ENCODE data around the gene MC2R. TPM values are rescaled to one million over a fixed set of nuclear protein-coding genes. Genes with fewer than 3 reads are reported as not detected.

The MC2R gene
- total and polyA plus RNA-seq, 10 of the 15 experiments (the other 5 are each of a cell fraction or from before 2014, with no cell fraction given), result 0.15 TPM; not detected in 9

DNA sequence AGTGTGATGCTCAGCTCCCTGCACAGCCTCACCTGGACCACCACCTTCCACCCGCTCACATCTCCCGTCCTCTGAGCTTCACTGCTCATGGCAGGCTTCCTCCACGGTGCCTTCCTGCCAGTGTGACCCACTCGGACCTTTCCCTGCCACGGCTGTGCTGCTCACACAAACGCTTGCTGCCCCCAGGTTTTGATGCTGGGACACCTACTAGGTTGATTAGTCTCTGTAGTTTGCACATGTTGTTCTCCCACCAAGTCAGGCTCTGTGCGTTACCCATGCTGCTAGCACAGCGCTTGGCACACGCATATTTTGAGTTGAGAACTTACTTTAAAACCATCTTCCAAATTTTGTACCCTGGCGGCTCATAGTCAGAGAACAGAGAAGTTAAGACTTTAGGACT, 2.1 kb downstream of the MC2R start (continued):
- TF ChIP-seq, protein P1, sequence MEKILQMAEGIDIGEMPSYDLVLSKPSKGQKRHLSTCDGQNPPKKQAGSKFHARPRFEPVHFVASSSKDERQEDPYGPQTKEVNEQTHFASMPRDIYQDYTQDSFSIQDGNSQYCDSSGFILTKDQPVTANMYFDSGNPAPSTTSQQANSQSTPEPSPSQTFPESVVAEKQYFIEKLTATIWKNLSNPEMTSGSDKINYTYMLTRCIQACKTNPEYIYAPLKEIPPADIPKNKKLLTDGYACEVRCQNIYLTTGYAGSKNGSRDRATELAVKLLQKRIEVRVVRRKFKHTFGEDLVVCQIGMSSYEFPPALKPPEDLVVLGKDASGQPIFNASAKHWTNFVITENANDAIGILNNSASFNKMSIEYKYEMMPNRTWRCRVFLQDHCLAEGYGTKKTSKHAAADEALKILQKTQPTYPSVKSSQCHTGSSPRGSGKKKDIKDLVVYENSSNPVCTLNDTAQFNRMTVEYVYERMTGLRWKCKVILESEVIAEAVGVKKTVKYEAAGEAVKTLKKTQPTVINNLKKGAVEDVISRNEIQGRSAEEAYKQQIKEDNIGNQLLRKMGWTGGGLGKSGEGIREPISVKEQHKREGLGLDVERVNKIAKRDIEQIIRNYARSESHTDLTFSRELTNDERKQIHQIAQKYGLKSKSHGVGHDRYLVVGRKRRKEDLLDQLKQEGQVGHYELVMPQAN (conservative IDR thresholded peaks at IDR 0.05), result no peak

DNA sequence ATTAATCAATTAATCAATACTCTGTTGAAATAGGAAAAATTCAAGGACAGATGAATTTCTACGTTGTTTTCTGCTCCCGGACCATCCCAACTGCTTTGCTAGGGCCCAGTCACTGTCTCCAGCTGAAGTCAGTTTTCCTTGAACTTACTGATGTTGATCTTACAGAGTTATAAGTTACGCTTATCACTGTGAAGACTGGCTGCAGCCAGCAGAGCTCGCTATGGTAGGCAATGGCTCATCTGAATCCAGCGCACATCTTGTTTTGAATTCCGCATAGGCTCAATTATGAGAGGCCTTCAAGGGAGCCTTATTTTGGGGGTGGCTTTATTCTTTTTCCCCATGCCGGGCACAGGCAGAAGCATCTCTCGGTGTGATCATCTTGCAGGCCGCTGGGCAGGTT, 2.7 kb downstream of the MC2R start:
- Histone ChIP-seq H4K20me1 (ENCODE audit: control insufficient read depth, insufficient read depth) (no peaks in the 10 kb centered on the region), H3K4me3 (no peak overlapping the region), H2AFZ (ENCODE audit: control insufficient read depth, low read depth, low read length) (no peak overlapping the region), H3K79me2 (ENCODE audit: control insufficient read depth, insufficient read depth, low read length) (no peaks in the 10 kb centered on the region), H3K36me3 (ENCODE audit: control insufficient read depth in 2 of 2, insufficient read depth in 2 of 2, low read length in 1 of 2) (no peaks in the 10 kb centered on the region), H3K27me3 (replicated peaks in 1 of 2; ENCODE audit: control insufficient read depth in 2 of 2, insufficient read depth in 2 of 2, low read length in 1 of 2) (peaks cover 0 to 2% of the 10 kb centered on the region in 2 experiments; a peak in 3 of 4 replicates), H3K4me1 (ENCODE audit: control insufficient read depth, insufficient read depth, low read length) (no peaks in the 10 kb centered on the region), H3K4me2 (ENCODE audit: control insufficient read depth, insufficient read depth) (no peak overlapping the region), H3K9ac (ENCODE audit: control insufficient read depth, insufficient read depth, low read length) (no peak overlapping the region), H3K27ac (ENCODE audit: control insufficient read depth, insufficient read depth) (no peak overlapping the region), H3K9me3 (replicated peaks; ENCODE audit: control insufficient read depth, insufficient read depth, low read length) (no peaks in the 10 kb centered on the region)
- TF ChIP-seq, protein P2, sequence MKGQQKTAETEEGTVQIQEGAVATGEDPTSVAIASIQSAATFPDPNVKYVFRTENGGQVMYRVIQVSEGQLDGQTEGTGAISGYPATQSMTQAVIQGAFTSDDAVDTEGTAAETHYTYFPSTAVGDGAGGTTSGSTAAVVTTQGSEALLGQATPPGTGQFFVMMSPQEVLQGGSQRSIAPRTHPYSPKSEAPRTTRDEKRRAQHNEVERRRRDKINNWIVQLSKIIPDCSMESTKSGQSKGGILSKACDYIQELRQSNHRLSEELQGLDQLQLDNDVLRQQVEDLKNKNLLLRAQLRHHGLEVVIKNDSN (IDR thresholded peaks at IDR 0.05; ENCODE audit: borderline replicate concordance, extremely low read length, insufficient read depth, low read depth, low read length), result no peak
- TF ChIP-seq, protein P3, sequence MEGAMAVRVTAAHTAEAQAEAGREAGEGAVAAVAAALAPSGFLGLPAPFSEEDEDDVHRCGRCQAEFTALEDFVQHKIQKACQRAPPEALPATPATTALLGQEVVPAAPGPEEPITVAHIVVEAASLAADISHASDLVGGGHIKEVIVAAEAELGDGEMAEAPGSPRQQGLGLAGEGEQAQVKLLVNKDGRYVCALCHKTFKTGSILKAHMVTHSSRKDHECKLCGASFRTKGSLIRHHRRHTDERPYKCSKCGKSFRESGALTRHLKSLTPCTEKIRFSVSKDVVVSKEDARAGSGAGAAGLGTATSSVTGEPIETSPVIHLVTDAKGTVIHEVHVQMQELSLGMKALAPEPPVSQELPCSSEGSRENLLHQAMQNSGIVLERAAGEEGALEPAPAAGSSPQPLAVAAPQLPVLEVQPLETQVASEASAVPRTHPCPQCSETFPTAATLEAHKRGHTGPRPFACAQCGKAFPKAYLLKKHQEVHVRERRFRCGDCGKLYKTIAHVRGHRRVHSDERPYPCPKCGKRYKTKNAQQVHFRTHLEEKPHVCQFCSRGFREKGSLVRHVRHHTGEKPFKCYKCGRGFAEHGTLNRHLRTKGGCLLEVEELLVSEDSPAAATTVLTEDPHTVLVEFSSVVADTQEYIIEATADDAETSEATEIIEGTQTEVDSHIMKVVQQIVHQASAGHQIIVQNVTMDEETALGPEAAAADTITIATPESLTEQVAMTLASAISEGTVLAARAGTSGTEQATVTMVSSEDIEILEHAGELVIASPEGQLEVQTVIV (IDR thresholded peaks at IDR 0.05; ENCODE audit: borderline replicate concordance, partially characterized antibody), result no peak
- no TSS peak for BruUV-seq (replicated peaks)
- ChIA-PET POLR2A (no interaction called here), CTCF (no interaction called here), RAD21 (ENCODE audit: unreplicated experiment) (no interaction called here), SMC1A (ENCODE audit: uncharacterized antibody, unreplicated experiment) (no interaction called here)
- intact Hi-C loops (cut with micrococcal nuclease; ENCODE audit: unreplicated experiment), result no loop called here
- DNase-seq (ENCODE audit: low read depth, low spot score), result no peak
- ATAC-seq, result no peak
- no peak for FAIRE-seq
- 48% methylated on average over 9 of the region's 9 CpGs for WGBS (ENCODE audit: insufficient coverage, insufficient replicate concordance, low lambda C conversion rate, missing lambda C conversion rate)
- in situ Hi-C loops (cut with MboI), result no loop called here

Data from GM12878 (cell line).